ENCODE measurements around the gene RGS3.
"Not testable (repeated sequence)": the region's sequence is repeated elsewhere in the genome, so short reads cannot be mapped to it uniquely, and the experiment has no call there.

RGS3 gene

DNA sequence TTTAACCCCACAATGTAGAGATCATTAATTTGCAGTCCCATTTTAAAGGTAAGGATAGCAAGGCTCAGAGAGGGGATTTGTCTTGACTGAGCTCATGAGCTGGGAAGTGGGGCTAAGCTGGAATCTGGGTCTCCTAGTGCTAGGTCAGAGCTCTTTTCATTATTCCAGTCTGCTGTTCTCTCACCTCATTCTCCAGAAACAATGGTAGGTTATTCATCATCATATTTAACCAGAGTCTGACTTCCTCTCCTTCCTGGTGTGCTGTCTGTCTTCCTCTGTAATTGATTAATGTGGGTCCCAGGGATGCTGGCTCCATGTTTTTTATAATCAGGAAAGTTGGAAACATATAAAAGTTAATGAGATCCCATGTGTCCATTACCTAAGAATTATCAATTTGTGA lies 32.3 kb upstream of the RGS3 start:
- H3K4me2 ChIP-seq (ENCODE audit: low read length): no peak overlapping the region
- H3K9ac ChIP-seq (ENCODE audit: low read length): no peak overlapping the region
- no peaks in the 10 kb centered on the region for H3K4me1 ChIP-seq (ENCODE audit: low read length)
- H3K27me3 ChIP-seq (ENCODE audit: low read depth, low read length): 0 out of 2 replicates have a peak, but pooled peaks cover 3% of the 10 kb centered on the region
- H3K4me3 ChIP-seq (ENCODE audit: low read length): no peak overlapping the region
- no peaks in the 10 kb centered on the region for H3K36me3 ChIP-seq (replicated peaks; ENCODE audit: low read depth, low read length)
- no peaks in the 10 kb centered on the region for H3K79me2 ChIP-seq (ENCODE audit: low read length)
- H3K27ac ChIP-seq (ENCODE audit: low read length): no peak overlapping the region
- TF ChIP-seq, protein P1, sequence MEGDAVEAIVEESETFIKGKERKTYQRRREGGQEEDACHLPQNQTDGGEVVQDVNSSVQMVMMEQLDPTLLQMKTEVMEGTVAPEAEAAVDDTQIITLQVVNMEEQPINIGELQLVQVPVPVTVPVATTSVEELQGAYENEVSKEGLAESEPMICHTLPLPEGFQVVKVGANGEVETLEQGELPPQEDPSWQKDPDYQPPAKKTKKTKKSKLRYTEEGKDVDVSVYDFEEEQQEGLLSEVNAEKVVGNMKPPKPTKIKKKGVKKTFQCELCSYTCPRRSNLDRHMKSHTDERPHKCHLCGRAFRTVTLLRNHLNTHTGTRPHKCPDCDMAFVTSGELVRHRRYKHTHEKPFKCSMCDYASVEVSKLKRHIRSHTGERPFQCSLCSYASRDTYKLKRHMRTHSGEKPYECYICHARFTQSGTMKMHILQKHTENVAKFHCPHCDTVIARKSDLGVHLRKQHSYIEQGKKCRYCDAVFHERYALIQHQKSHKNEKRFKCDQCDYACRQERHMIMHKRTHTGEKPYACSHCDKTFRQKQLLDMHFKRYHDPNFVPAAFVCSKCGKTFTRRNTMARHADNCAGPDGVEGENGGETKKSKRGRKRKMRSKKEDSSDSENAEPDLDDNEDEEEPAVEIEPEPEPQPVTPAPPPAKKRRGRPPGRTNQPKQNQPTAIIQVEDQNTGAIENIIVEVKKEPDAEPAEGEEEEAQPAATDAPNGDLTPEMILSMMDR (IDR thresholded peaks at IDR 0.05; ENCODE audit: low read depth, low read length): no peak
- TF ChIP-seq EZH2phosphoT487 (IDR thresholded peaks at IDR 0.05; ENCODE audit: low read depth): no peak
- H2AFZ ChIP-seq (ENCODE audit: low read depth, low read length): no peak overlapping the region
- H4K20me1 ChIP-seq (ENCODE audit: insufficient read depth, low read length): no peaks in the 10 kb centered on the region
- no peaks in the 10 kb centered on the region for H3K9me3 ChIP-seq (ENCODE audit: insufficient read depth, low read length)

GRCh38 chr9:113436728-113437515 lies 26.6 kb upstream of the RGS3 start:
- H3K4me2 ChIP-seq (ENCODE audit: low read length): no peak overlapping the region
- H3K27ac ChIP-seq (ENCODE audit: low read length): no peak overlapping the region
- H3K36me3 ChIP-seq (replicated peaks; ENCODE audit: low read depth, low read length): no peaks in the 10 kb centered on the region
- H3K4me1 ChIP-seq (ENCODE audit: low read length): no peaks in the 10 kb centered on the region
- H3K9me3 ChIP-seq (ENCODE audit: insufficient read depth, low read length): no peaks in the 10 kb centered on the region
- no peak overlapping the region for H2AFZ ChIP-seq (ENCODE audit: low read depth, low read length)
- TF ChIP-seq, protein P1 (IDR thresholded peaks at IDR 0.05; ENCODE audit: low read depth, low read length): no peak
- no peak for TF ChIP-seq EZH2phosphoT487 (IDR thresholded peaks at IDR 0.05; ENCODE audit: low read depth)
- 0 out of 2 replicates have a peak, but pooled peaks cover 3% of the 10 kb centered on the region for H3K27me3 ChIP-seq (ENCODE audit: low read depth, low read length)
- H3K4me3 ChIP-seq (ENCODE audit: low read length): no peak overlapping the region
- no peaks in the 10 kb centered on the region for H4K20me1 ChIP-seq (ENCODE audit: insufficient read depth, low read length)
- no peaks in the 10 kb centered on the region for H3K79me2 ChIP-seq (ENCODE audit: low read length)
- H3K9ac ChIP-seq (ENCODE audit: low read length): no peak overlapping the region

- not testable (repeated sequence) for H3K9ac ChIP-seq (ENCODE audit: low read length); H3K79me2 ChIP-seq (ENCODE audit: low read length); H3K27me3 ChIP-seq (ENCODE audit: low read depth, low read length); H3K27ac ChIP-seq (ENCODE audit: low read length); H3K4me1 ChIP-seq (ENCODE audit: low read length); H3K4me3 ChIP-seq (ENCODE audit: low read length); H2AFZ ChIP-seq (ENCODE audit: low read depth, low read length); H4K20me1 ChIP-seq (ENCODE audit: insufficient read depth, low read length); H3K4me2 ChIP-seq (ENCODE audit: low read length); H3K36me3 ChIP-seq (replicated peaks; ENCODE audit: low read depth, low read length); H3K9me3 ChIP-seq (ENCODE audit: insufficient read depth, low read length)
Measured at GRCh38 chr9:113437716-113438115, 25.8 kb upstream of the RGS3 start.

DNA sequence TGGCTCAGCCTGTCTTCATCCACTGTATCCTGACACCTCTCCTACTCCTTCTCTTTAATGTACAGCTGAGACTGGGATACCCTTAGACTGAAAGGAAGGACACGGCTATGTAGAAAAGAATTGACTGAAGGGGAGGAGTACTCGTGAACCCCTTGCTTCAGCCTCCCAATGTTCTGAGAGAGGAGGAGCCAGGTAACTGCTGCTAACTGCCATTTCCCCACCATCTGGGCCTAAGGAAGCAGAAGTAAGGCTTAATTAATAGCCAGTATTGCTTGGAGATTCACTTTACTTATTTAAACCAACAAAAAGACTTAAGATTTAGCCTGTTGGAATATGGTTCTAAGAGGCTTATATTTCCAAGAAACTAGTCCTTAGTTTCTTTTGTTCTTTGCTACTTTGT lies 18.8 kb upstream of the RGS3 start:
- Histone ChIP-seq H3K36me3 (replicated peaks; ENCODE audit: low read depth, low read length) (no peaks in the 10 kb centered on the region), H3K4me2 (ENCODE audit: low read length) (no peak overlapping the region), H3K4me3 (ENCODE audit: low read length) (no peak overlapping the region), H3K4me1 (ENCODE audit: low read length) (peaks cover 6% of the 10 kb centered on the region; the same call in 1 of the 2 replicates), H4K20me1 (ENCODE audit: insufficient read depth, low read length) (no peaks in the 10 kb centered on the region), H3K27me3 (ENCODE audit: low read depth, low read length) (peaks cover 4% of the 10 kb centered on the region; the same call in 1 of the 2 replicates), H2AFZ (ENCODE audit: low read depth, low read length) (no peak overlapping the region), H3K9me3 (ENCODE audit: insufficient read depth, low read length) (no peaks in the 10 kb centered on the region), H3K9ac (ENCODE audit: low read length) (no peak overlapping the region), H3K27ac (ENCODE audit: low read length) (no peak overlapping the region), H3K79me2 (ENCODE audit: low read length) (no peaks in the 10 kb centered on the region)
- TF ChIP-seq, protein P1 (IDR thresholded peaks at IDR 0.05; ENCODE audit: low read depth, low read length): no peak
- TF ChIP-seq EZH2phosphoT487 (IDR thresholded peaks at IDR 0.05; ENCODE audit: low read depth): no peak

All from OCI-LY3 (cell line).